A549 (cell line): Measurements from ENCODE around the gene SLC35E1.

Experiments
- BCL3 ChIP-seq: fragments of >200 bp; sonication (Bioruptor Twin); formaldehyde crosslinking; IDR thresholded peaks from 3 replicates; pipeline ENCODE4 v1.6.1; 2016
- CBX8 ChIP-seq: fragments of 200-600 bp; sonication (generic); IDR thresholded peaks from 2 replicates; pipeline ENCODE4 v1.6.1; 2016
- CTCF ChIP-seq: fragments of >200 bp; sonication (Bioruptor Twin); formaldehyde crosslinking; IDR thresholded peaks from 3 replicates; pipeline ENCODE4 v1.5.1; 2016
- ELK1 ChIP-seq: fragments of 150-350 bp; IDR thresholded peaks from 2 replicates; pipeline ENCODE4 v1.6.1; 2014; ENCODE audit warnings: low read depth, mild to moderate bottlenecking, low read length
- EP300 ChIP-seq, 2 experiments: fragments of >200 bp; sonication (Bioruptor Twin); formaldehyde crosslinking; IDR thresholded peaks; 2 replicates in 1 of 2; 3 replicates in 1 of 2; pipeline ENCODE4 v1.6.1; 2016 to 2017
- ESRRA ChIP-seq: fragments of 150-350 bp; IDR thresholded peaks from 2 replicates; pipeline ENCODE4 v1.6.1; 2014; ENCODE audit warnings: mild to moderate bottlenecking, low read length, borderline replicate concordance
- MAFK ChIP-seq: fragments of 450-650 bp; IDR thresholded peaks from 2 replicates; pipeline ENCODE4 v1.6.1; 2014; ENCODE audit not compliant: partially characterized antibody
- PBX3 ChIP-seq: IDR thresholded peaks from 2 replicates; pipeline ENCODE4 v1.6.1; 2012
- RCOR1 ChIP-seq: fragments of 150-350 bp; IDR thresholded peaks from 2 replicates; pipeline ENCODE4 v1.6.1; 2014; ENCODE audit warnings: antibody characterized with exemption, low read length, low read depth
- RFX5 ChIP-seq: fragments of 450-650 bp; IDR thresholded peaks from 2 replicates; pipeline ENCODE4 v1.7.1; 2014; ENCODE audit warnings: antibody characterized with exemption, mild to moderate bottlenecking, moderate library complexity
- SREBF2 ChIP-seq: fragments of 450-650 bp; IDR thresholded peaks from 2 replicates; pipeline ENCODE4 v1.6.1; 2014; ENCODE audit warnings: mild to moderate bottlenecking, moderate library complexity

GRCh38 chr19:16524991-16525734 is 47.1 kb downstream of the SLC35E1 start:
- no peak for TF ChIP-seq CTCF
- no peak for TF ChIP-seq RCOR1
- TF ChIP-seq BCL3 = no peak
- no peak for TF ChIP-seq ESRRA
- TF ChIP-seq EP300 (IDR thresholded peaks at IDR 0.05) = no peak
- no peak for TF ChIP-seq ELK1
- no peak for TF ChIP-seq PBX3
- no peak for TF ChIP-seq MAFK
- TF ChIP-seq CBX8 = no peak
- TF ChIP-seq SREBF2 = no peak
- TF ChIP-seq RFX5 = no peak
